ENCODE measurements around the gene OR6N2.

Gene OR6N2

GRCh38 chr1:158809256-158809655, 28.3 kb upstream of the OR6N2 start:
- Histone ChIP-seq H3K27me3 (replicated peaks; ENCODE audit: control insufficient read depth, insufficient read depth, low read length) (no peaks in the 10 kb centered on the region), H3K4me3 (replicated peaks; ENCODE audit: low read depth, low read length) (no peak overlapping the region), H3K36me3 (ENCODE audit: control insufficient read depth, insufficient read depth, low read length) (no peaks in the 10 kb centered on the region)
- DNase-seq (ENCODE audit: extremely low read depth, insufficient read length) = no peak
- TF ChIP-seq CTCF (IDR thresholded peaks at IDR 0.05; ENCODE audit: insufficient read depth, low read length, poor library complexity, severe bottlenecking) = no peak

GRCh38 chr1:158806916-158807536, 26.0 kb upstream of the OR6N2 start:
- no peaks in the 10 kb centered on the region for H3K27me3 ChIP-seq (replicated peaks; ENCODE audit: control insufficient read depth, insufficient read depth, low read length)
- TF ChIP-seq CTCF (IDR thresholded peaks at IDR 0.05; ENCODE audit: insufficient read depth, low read length, poor library complexity, severe bottlenecking) = no peak
- no peaks in the 10 kb centered on the region for H3K36me3 ChIP-seq (ENCODE audit: control insufficient read depth, insufficient read depth, low read length)
- H3K4me3 ChIP-seq (replicated peaks; ENCODE audit: low read depth, low read length) = no peak overlapping the region
- no peak for DNase-seq (ENCODE audit: extremely low read depth, insufficient read length)

GRCh38 chr1:158803678-158804077, 22.7 kb upstream of the OR6N2 start:
- TF ChIP-seq CTCF (IDR thresholded peaks at IDR 0.05; ENCODE audit: insufficient read depth, low read length, poor library complexity, severe bottlenecking) = no peak
- no peaks in the 10 kb centered on the region for H3K36me3 ChIP-seq (ENCODE audit: control insufficient read depth, insufficient read depth, low read length)
- DNase-seq (ENCODE audit: extremely low read depth, insufficient read length) = no peak
- no peak overlapping the region for H3K4me3 ChIP-seq (replicated peaks; ENCODE audit: low read depth, low read length)
- H3K27me3 ChIP-seq (replicated peaks; ENCODE audit: control insufficient read depth, insufficient read depth, low read length) = no peaks in the 10 kb centered on the region

GRCh38 chr1:158801396-158801795, 20.4 kb upstream of the OR6N2 start:
- H3K27me3 ChIP-seq (replicated peaks; ENCODE audit: control insufficient read depth, insufficient read depth, low read length) = no peaks in the 10 kb centered on the region
- H3K4me3 ChIP-seq (replicated peaks; ENCODE audit: low read depth, low read length) = no peak overlapping the region
- DNase-seq (ENCODE audit: extremely low read depth, insufficient read length) = no peak
- no peak for TF ChIP-seq CTCF (IDR thresholded peaks at IDR 0.05; ENCODE audit: insufficient read depth, low read length, poor library complexity, severe bottlenecking)
- H3K36me3 ChIP-seq (ENCODE audit: control insufficient read depth, insufficient read depth, low read length) = no peaks in the 10 kb centered on the region

- no peak for TF ChIP-seq CTCF (IDR thresholded peaks at IDR 0.05; ENCODE audit: insufficient read depth, low read length, poor library complexity, severe bottlenecking)
- H3K4me3 ChIP-seq (replicated peaks; ENCODE audit: low read depth, low read length) = no peak overlapping the region
- no peak for DNase-seq (ENCODE audit: extremely low read depth, insufficient read length)
These were observed 19.5 kb upstream of the OR6N2 start for GRCh38 chr1:158800526-158800925.

GRCh38 chr1:158799689-158800088, 18.7 kb upstream of the OR6N2 start:
- Histone ChIP-seq H3K27me3 (replicated peaks; ENCODE audit: control insufficient read depth, insufficient read depth, low read length) (no peaks in the 10 kb centered on the region), H3K4me3 (replicated peaks; ENCODE audit: low read depth, low read length) (no peak overlapping the region), H3K36me3 (ENCODE audit: control insufficient read depth, insufficient read depth, low read length) (no peaks in the 10 kb centered on the region)
- DNase-seq (ENCODE audit: extremely low read depth, insufficient read length) = no peak
- TF ChIP-seq CTCF (IDR thresholded peaks at IDR 0.05; ENCODE audit: insufficient read depth, low read length, poor library complexity, severe bottlenecking) = no peak

More at GRCh38 chr1:158800526-158800925, 19.5 kb upstream of the OR6N2 start:
- H3K27me3 ChIP-seq (replicated peaks; ENCODE audit: control insufficient read depth, insufficient read depth, low read length) = no peaks in the 10 kb centered on the region
- H3K36me3 ChIP-seq (ENCODE audit: control insufficient read depth, insufficient read depth, low read length) = no peaks in the 10 kb centered on the region

Data from GM06990 (cell line).